Measurements from ENCODE around the gene STK24.

- no peak for TF ChIP-seq RAD21 (IDR thresholded peaks at IDR 0.05; ENCODE audit: low read length)
- no peak for TF ChIP-seq CTCF (conservative IDR thresholded peaks at IDR 0.05; ENCODE audit: low read depth, low read length)
These were observed 9.8 kb downstream of the STK24 start for GRCh38 chr13:98567140-98567539.
